SH-SY5Y (cell line): ENCODE measurements around the gene TOP1.

Experiments
- GATA2 ChIP-seq: IDR thresholded peaks from 2 replicates; pipeline ENCODE4 v1.6.1; 2011; ENCODE audit warnings: mild to moderate bottlenecking, low read depth, low read length
- GATA3 ChIP-seq: IDR thresholded peaks from 2 replicates; pipeline ENCODE4 v1.6.1; 2011; ENCODE audit warnings: low read depth, mild to moderate bottlenecking, low read length, moderate library complexity

- TF ChIP-seq GATA2 (no peak), GATA3 (no peak)
These were observed 28.8 kb upstream of the TOP1 start for GRCh38 chr20:40999841-41000240.
